GM10248 (cell line): ENCODE data around the gene MUSTN1.
A peak's percentile ranks its signal among the peaks of the same experiment; 100 is the strongest.

Experiments
- CTCF ChIA-PET: fragments of 300-600 bp; sonication (Branson Sonifier 250); formaldehyde crosslinking; extraction: SDS; loops from one replicate; lab custom pipeline; 2021; ENCODE audit warnings: antibody characterized with exemption; lab: Yijun Ruan, JAX
- POLR2A ChIA-PET: fragments of 350-650 bp; sonication (Branson Sonifier 250); formaldehyde crosslinking; extraction: SDS; loops from one replicate; lab custom pipeline; 2020; ENCODE audit warnings: antibody characterized with exemption; lab: Yijun Ruan, JAX
- DNase-seq: peaks from one replicate; pipeline ENCODE4 v3.0.0; 2012; ENCODE audit errors: extremely low spot score
- TF ChIP-seq, protein P1 (sequence below): IDR thresholded peaks from 2 replicates; pipeline ENCODE4 v1.5.1; 2012; ENCODE audit warnings: mild to moderate bottlenecking, low read depth; ENCODE audit errors: extremely low read depth, missing control alignments, control extremely low read depth

The MUSTN1 gene

DNA sequence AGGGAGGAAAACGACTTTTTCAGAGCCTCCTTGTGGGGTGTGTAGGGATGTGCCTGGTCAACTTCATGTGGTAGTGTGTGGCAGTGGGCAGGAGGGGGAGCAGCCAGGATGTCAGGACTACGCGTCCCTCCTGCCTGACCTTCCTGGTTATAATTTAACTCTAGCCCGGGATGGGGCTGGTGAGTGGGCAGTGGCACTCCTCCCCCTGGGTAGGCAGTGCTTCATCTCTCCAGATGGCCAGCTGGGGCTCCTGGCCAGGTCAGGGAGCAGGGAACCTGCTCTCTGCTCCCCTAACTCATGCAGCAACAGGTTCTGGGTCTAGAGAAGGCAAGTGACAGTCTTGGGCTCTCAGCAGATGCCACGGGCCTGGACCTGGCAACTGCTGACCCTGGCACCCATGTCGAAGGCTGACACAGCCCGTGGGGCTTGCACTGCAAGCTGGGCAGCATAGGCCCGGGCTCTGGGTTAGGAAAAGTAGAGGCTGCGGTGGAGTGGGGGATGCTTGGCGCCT, 6.9 kb downstream of the MUSTN1 start:
- TF ChIP-seq, protein P1, sequence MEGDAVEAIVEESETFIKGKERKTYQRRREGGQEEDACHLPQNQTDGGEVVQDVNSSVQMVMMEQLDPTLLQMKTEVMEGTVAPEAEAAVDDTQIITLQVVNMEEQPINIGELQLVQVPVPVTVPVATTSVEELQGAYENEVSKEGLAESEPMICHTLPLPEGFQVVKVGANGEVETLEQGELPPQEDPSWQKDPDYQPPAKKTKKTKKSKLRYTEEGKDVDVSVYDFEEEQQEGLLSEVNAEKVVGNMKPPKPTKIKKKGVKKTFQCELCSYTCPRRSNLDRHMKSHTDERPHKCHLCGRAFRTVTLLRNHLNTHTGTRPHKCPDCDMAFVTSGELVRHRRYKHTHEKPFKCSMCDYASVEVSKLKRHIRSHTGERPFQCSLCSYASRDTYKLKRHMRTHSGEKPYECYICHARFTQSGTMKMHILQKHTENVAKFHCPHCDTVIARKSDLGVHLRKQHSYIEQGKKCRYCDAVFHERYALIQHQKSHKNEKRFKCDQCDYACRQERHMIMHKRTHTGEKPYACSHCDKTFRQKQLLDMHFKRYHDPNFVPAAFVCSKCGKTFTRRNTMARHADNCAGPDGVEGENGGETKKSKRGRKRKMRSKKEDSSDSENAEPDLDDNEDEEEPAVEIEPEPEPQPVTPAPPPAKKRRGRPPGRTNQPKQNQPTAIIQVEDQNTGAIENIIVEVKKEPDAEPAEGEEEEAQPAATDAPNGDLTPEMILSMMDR: no peak
- DNase-seq: no peak
- ChIA-PET CTCF (interaction anchor here (1.3 kb wide), 1 partner anchor 9 kb away, joined by 3 read pairs; no protein-coding TSS in a partner anchor), POLR2A (no interaction called here)

DNA sequence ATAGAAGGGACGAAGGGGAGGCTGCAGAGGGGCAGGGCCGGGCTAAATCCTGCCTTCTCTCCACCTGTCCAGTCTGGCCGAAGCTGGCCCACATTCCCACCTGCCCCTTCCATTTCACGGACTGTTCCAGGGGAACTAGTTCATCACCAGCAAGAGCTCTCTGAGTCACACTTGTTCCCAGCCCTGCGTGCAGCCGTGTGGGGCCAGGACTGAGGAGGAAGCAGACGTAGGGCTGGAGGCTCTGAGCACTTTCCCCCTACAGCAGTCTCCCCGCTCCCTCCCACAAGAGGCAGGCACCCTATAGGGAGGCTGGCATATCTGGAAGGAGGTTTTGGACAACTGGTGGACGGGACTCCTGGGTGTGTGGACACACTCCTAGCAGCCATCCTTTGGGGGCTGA, 7.4 kb downstream of the MUSTN1 start:
- TF ChIP-seq, protein P1: no peak
- CTCF ChIA-PET: no interaction called here
- POLR2A ChIA-PET: no interaction called here
- no peak for DNase-seq

DNA sequence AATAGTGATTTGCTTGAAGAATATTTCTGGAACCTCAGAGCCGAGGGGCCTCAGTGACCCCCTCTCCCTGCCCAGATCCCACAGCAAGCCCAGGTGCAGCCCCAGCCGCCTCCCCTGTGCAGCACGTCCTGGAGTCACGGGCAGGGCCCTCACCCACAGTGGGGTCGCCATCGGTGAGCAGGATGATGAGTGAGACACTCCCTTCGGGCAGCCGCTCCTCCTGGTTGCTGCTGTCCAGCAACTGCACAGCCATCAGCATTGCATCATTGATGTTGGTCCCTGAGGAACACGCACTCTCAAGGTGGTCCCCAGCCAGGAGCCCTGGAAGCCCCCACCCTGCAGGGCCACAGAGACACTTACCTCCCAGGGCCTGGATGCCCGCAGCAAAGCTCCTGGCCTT, 10.8 kb downstream of the MUSTN1 start:
- ChIA-PET CTCF (interaction anchor here (1.0 kb wide), 2 partner anchors 8 to 13 kb away, joined by 3 read pairs; no protein-coding TSS in a partner anchor), POLR2A (no interaction called here)
- DNase-seq: no peak
- TF ChIP-seq, protein P1: no peak

DNA sequence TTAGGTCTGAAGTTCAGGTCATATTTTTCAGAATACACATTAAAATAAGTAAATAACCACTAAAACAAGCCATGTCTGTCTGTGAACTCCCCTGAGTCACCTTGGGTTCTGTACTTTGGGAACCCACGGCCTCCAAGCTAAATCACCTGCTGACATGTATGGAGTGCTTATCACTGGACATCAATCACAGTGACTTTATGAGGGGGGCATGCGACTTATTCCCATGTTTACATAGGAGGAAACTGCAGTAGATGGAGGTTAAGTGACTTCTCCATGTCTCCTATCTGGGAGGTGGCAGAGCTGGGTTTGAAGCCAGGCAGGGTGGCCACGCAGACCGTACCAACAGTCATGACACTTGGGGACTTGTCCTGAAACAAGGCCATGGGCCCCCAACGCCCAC, 12.5 kb downstream of the MUSTN1 start:
- TF ChIP-seq, protein P1: no peak
- DNase-seq: no peak
- POLR2A ChIA-PET: no interaction called here
- CTCF ChIA-PET: interaction anchor here (0.8 to 2.5 kb wide), 6 partner anchors 11 to 99 kb away, joined by 3 to 16 read pairs (median 4); partner anchors contain the start of gene ITIH3

DNA sequence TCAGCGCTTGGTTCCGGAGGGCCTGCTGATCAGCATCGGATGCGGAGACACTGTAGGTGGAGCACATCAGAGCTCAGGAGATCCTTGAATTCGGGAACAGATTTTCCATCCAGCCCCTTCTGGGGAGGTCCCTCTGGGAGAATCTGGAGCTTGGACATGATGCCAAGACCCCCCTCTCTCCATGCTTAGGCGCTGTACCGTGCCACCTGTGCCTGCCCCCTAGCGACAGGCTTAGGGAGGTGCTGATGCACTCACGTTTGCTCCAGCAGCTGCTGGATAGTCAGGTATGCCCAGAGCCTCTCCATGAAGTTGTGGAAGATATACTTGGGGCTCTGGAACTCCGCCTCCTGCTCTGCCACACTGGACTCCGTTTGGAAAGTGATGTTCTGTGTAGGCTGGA, 14.1 kb downstream of the MUSTN1 start:
- TF ChIP-seq, protein P1: peak; percentile 62
- ChIA-PET CTCF (interaction anchor here (0.7 to 3.8 kb wide), 13 partner anchors 9 to 103 kb away, joined by 3 to 16 read pairs (median 3); no protein-coding TSS in a partner anchor), POLR2A (interaction anchor here (0.5 kb wide), 1 partner anchor 107 kb away, joined by 5 read pairs; no protein-coding TSS in a partner anchor)
- DNase-seq: peak; percentile 65

DNA sequence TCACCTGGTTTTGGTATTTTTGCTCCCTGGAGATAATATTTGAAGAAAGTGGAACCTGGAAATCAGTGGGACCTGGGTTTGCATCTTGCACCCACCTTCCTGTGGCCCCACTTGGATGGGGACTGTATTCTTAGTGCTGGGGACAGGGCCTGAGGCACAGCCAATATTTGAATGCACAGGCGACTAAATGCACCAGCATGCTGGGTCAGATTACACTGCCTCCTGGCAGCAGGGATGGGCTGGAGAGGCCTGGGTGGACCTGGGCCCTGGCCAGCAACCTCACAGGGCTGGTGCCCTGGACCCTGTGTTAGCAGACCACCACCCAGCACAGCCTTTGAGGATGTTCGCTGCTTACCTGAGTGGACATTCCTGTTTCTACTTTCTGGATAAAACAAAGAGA, 14.9 kb downstream of the MUSTN1 start:
- DNase-seq: no peak
- TF ChIP-seq, protein P1: no peak
- ChIA-PET POLR2A (no interaction called here), CTCF (interaction anchor here (0.7 to 3.8 kb wide), 14 partner anchors 9 to 374 kb away, joined by 3 to 16 read pairs (median 3); partner anchors contain the start of gene ITIH3)
